ENCODE results near the gene CALML6. TPM values are rescaled to one million over a fixed set of nuclear protein-coding genes. Genes with fewer than 3 reads are reported as not detected.
A peak's percentile ranks its signal among the peaks of the same experiment; 100 is the strongest.

The CALML6 gene
- total RNA-seq, 1 experiment from 2014 or later: 1.7 TPM

DNA sequence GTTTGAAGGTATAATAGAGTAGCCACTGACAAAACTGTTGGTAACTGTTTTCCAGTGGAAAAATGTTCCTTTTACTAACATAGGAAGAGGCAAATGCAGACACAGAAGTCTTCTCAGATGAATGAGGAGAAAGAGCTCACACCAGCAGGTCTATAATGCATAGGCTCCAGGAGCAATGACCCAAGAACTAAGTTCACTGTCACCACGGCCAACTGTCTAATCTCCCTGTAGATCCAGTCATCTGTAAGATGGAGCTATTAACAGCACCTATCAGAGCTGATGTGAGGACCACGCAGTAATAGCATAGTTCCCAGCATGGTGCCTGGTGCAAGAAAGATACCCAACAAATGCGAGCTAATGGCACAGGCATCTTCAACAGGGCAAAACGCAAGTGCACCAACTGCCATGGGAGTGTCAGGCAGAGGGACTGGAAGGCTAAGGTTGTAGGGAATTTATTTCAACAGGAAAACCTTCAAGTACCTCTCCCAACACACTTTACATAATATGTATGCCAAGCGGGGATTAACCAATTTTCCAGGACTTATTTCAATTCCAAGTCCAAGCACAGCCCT, 37.1 kb upstream of the CALML6 start:
- Mint-ChIP-seq H3K27me3 (ENCODE audit: low read depth) (no peaks in the 10 kb centered on the region), H3K27ac (peak overlapping the region in 1 of 3 experiments; percentile 39; a peak in 2 of 7 replicates), H3K4me3 (no peak overlapping the region), H3K9me3 (peaks cover 8 to 12% of the 10 kb centered on the region in 2 experiments; a peak in 4 of 5 replicates), H3K4me1 (peaks cover 38 to 48% of the 10 kb centered on the region in 2 experiments), H3K36me3 (ENCODE audit: insufficient read depth in 1 of 3, low read depth in 3 of 3) (peaks cover 45 to 47% (median 45%) of the 10 kb centered on the region in 3 experiments)
- no peak overlapping the region for H3K18ac ChIP-seq (ENCODE audit: insufficient read length, low read depth, low read length)
- H4K91ac ChIP-seq (ENCODE audit: insufficient read length, low read depth, low read length): no peak overlapping the region
- WGBS (ENCODE audit: extremely low coverage, insufficient read length, low lambda C conversion rate): no CpG with 5 or more reads among the region's 5 CpGs
- H4K8ac ChIP-seq (replicated peaks; ENCODE audit: insufficient read length, low read depth, low read length): no peak overlapping the region
- no peak overlapping the region for H3K23ac ChIP-seq (ENCODE audit: insufficient read length, low read depth, low read length)
- peaks cover 3% of the 10 kb centered on the region for H4K20me1 ChIP-seq (ENCODE audit: control insufficient read depth, insufficient read depth, insufficient read length)
- no peak overlapping the region for H3K9ac ChIP-seq (ENCODE audit: extremely low read depth, insufficient read length, low read length)
- H3K27me3 ChIP-seq (ENCODE audit: insufficient read depth, low read length): no peaks in the 10 kb centered on the region
- TF ChIP-seq, protein P1, sequence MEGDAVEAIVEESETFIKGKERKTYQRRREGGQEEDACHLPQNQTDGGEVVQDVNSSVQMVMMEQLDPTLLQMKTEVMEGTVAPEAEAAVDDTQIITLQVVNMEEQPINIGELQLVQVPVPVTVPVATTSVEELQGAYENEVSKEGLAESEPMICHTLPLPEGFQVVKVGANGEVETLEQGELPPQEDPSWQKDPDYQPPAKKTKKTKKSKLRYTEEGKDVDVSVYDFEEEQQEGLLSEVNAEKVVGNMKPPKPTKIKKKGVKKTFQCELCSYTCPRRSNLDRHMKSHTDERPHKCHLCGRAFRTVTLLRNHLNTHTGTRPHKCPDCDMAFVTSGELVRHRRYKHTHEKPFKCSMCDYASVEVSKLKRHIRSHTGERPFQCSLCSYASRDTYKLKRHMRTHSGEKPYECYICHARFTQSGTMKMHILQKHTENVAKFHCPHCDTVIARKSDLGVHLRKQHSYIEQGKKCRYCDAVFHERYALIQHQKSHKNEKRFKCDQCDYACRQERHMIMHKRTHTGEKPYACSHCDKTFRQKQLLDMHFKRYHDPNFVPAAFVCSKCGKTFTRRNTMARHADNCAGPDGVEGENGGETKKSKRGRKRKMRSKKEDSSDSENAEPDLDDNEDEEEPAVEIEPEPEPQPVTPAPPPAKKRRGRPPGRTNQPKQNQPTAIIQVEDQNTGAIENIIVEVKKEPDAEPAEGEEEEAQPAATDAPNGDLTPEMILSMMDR (conservative IDR thresholded peaks at IDR 0.05): no peak
- no peak overlapping the region for H2AFZ ChIP-seq (ENCODE audit: low read length)
- no peak overlapping the region for H2BK5ac ChIP-seq (ENCODE audit: insufficient read length, low read length)
- H3K56ac ChIP-seq (ENCODE audit: insufficient read length, low read depth, low read length): no peak overlapping the region
- H2BK15ac ChIP-seq (ENCODE audit: low read depth, low read length): no peak overlapping the region
- H4K5ac ChIP-seq (ENCODE audit: insufficient read length, low read depth, low read length): no peak overlapping the region
- no peak overlapping the region for H3K14ac ChIP-seq (ENCODE audit: insufficient read depth, low read length)
- H3K27ac ChIP-seq (ENCODE audit: insufficient read length, low read depth, low read length): no peak overlapping the region
- no peak for DNase-seq
- H2BK20ac ChIP-seq (ENCODE audit: low read depth, low read length, poor library complexity, severe bottlenecking): no peak overlapping the region
- peaks cover 5% of the 10 kb centered on the region for H3K79me1 ChIP-seq (ENCODE audit: insufficient read depth, low read depth, low read length, poor library complexity, severe bottlenecking)
- H3T11ph ChIP-seq (ENCODE audit: low read length): no peak overlapping the region
- peaks cover 79% of the 10 kb centered on the region for H3K79me2 ChIP-seq (ENCODE audit: insufficient read depth, low read length)
- H3K4me1 ChIP-seq (ENCODE audit: insufficient read depth, low read length): no peaks in the 10 kb centered on the region; the same call in 1 of the 2 replicates
- no peak overlapping the region for H2BK12ac ChIP-seq (ENCODE audit: insufficient read length, low read depth, low read length)
- H3K9me3 ChIP-seq (ENCODE audit: control insufficient read depth, low read depth, low read length): no peaks in the 10 kb centered on the region
- no peak overlapping the region for H3K4ac ChIP-seq (ENCODE audit: low read depth, low read length)
- no peak overlapping the region for H3K4me2 ChIP-seq (ENCODE audit: insufficient read depth, insufficient read length, low read length)
- H2AK5ac ChIP-seq (ENCODE audit: insufficient read length, low read length): no peak overlapping the region
- H2BK120ac ChIP-seq (ENCODE audit: low read depth, low read length, poor library complexity, severe bottlenecking): no peak overlapping the region
- H3K23me2 ChIP-seq (ENCODE audit: insufficient read length, low read depth, low read length, poor library complexity, severe bottlenecking): no peaks in the 10 kb centered on the region

Data from H9 (cell line).